SK-N-SH treated with all-trans-retinoic acid at 6 μM for 48 hours (cell line): Measurements from ENCODE around the gene GAP43.

Source experiments
- CREB5 ChIP-seq: fragments of 250-450 bp; sonication (Bioruptor Pico); IDR thresholded peaks from 2 replicates; pipeline ENCODE4 v1.5.1; 2020; ENCODE audit warnings: low read depth, mild to moderate bottlenecking, moderate library complexity
- GLIS3 ChIP-seq: fragments of 250-450 bp; sonication (Bioruptor Pico); IDR thresholded peaks from 2 replicates; pipeline ENCODE4 v1.5.0; 2020; ENCODE audit warnings: mild to moderate bottlenecking, moderate library complexity
- ISL1 ChIP-seq: fragments of 250-450 bp; sonication (Bioruptor Pico); IDR thresholded peaks from 2 replicates; pipeline ENCODE4 v2.1.2; 2022; ENCODE audit warnings: mild to moderate bottlenecking, moderate library complexity
- PATZ1 ChIP-seq: fragments of 250-450 bp; sonication (Bioruptor Pico); IDR thresholded peaks from 2 replicates; pipeline ENCODE4 v1.8.0; 2020; ENCODE audit warnings: mild to moderate bottlenecking, moderate library complexity, borderline replicate concordance
- RARB ChIP-seq: fragments of 250-450 bp; sonication (Bioruptor Pico); IDR thresholded peaks from 2 replicates; pipeline ENCODE4 v1.8.0; 2021; ENCODE audit warnings: mild to moderate bottlenecking, moderate library complexity
- TCF4 ChIP-seq: fragments of 250-450 bp; sonication (Bioruptor Pico); IDR thresholded peaks from 2 replicates; pipeline ENCODE4 v1.8.0; 2021; ENCODE audit warnings: mild to moderate bottlenecking, moderate library complexity, borderline replicate concordance
- ZC3H10 ChIP-seq: fragments of 250-450 bp; sonication (Bioruptor Pico); IDR thresholded peaks from 2 replicates; pipeline ENCODE4 v1.5.1; 2021; ENCODE audit warnings: mild to moderate bottlenecking, moderate library complexity
- ZFP3 ChIP-seq: fragments of 250-450 bp; sonication (Bioruptor Pico); IDR thresholded peaks from 2 replicates; pipeline ENCODE4 v1.5.0; 2020; ENCODE audit warnings: mild to moderate bottlenecking, moderate library complexity
- ZNF8 ChIP-seq: fragments of 450-650 bp; formaldehyde crosslinking; IDR thresholded peaks from 2 replicates; pipeline ENCODE4 v1.5.0; 2020; ENCODE audit warnings: mild to moderate bottlenecking, moderate library complexity
- TF ChIP-seq, protein P1 (sequence below): fragments of 250-450 bp; sonication (Bioruptor Pico); IDR thresholded peaks from 2 replicates; pipeline ENCODE4 v1.8.0; 2021; ENCODE audit warnings: low read depth, mild to moderate bottlenecking, moderate library complexity, borderline replicate concordance

GRCh38 chr3:115697263-115698053 is 74.1 kb downstream of the GAP43 start:
- TF ChIP-seq PATZ1, result no peak
- TF ChIP-seq ZNF8 (CRISPR knock-in tag), result no peak
- no peak for TF ChIP-seq GLIS3 (CRISPR knock-in tag)
- no peak for TF ChIP-seq ISL1 (CRISPR knock-in tag)
- TF ChIP-seq, protein P1, sequence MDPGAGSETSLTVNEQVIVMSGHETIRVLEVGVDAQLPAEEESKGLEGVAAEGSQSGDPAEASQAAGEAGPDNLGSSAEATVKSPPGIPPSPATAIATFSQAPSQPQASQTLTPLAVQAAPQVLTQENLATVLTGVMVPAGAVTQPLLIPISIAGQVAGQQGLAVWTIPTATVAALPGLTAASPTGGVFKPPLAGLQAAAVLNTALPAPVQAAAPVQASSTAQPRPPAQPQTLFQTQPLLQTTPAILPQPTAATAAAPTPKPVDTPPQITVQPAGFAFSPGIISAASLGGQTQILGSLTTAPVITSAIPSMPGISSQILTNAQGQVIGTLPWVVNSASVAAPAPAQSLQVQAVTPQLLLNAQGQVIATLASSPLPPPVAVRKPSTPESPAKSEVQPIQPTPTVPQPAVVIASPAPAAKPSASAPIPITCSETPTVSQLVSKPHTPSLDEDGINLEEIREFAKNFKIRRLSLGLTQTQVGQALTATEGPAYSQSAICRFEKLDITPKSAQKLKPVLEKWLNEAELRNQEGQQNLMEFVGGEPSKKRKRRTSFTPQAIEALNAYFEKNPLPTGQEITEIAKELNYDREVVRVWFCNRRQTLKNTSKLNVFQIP, result no peak
- no peak for TF ChIP-seq CREB5 (CRISPR knock-in tag)
- no peak for TF ChIP-seq ZFP3 (CRISPR knock-in tag)
- no peak for TF ChIP-seq ZC3H10 (CRISPR knock-in tag)
- TF ChIP-seq TCF4 (CRISPR knock-in tag), result no peak
- TF ChIP-seq RARB (CRISPR knock-in tag), result no peak
